ENCODE results near the gene E2F8.

E2F8 gene

GRCh38 chr11:19181531-19182261 lies 59.0 kb downstream of the E2F8 start:
- no peak for DNase-seq

GRCh38 chr11:19176629-19177186 lies 64.0 kb downstream of the E2F8 start:
- no peak for DNase-seq

Data from GOT3 (cell line).